ENCODE data around the gene ANTKMT. TPM values are rescaled to one million over a fixed set of nuclear protein-coding genes. Genes with fewer than 3 reads are reported as not detected.
A peak's percentile ranks its signal among the peaks of the same experiment; 100 is the strongest.

Gene ANTKMT
- total RNA-seq, 2 experiments from 2014 or later = 8.1 TPM

GRCh38 chr16:734981-735881, 14.3 kb downstream of the ANTKMT start:
- ATAC-seq (ENCODE audit: poor library complexity) = no peak
- Histone ChIP-seq H3K27me3 (ENCODE audit: control insufficient read depth in 1 of 2, insufficient read depth in 2 of 2, low read length in 2 of 2) (no peaks in the 10 kb centered on the region), H3K27ac (ENCODE audit: low read depth in 1 of 2, low read length in 2 of 2) (no peak overlapping the region), H3K4me1 (ENCODE audit: insufficient read depth, low read length) (peaks cover 9% of the 10 kb centered on the region), H3K36me3 (ENCODE audit: insufficient read depth, low read length) (peaks cover 54% of the 10 kb centered on the region), H3K4me3 (ENCODE audit: low read length) (no peak overlapping the region), H3K9me3 (ENCODE audit: control insufficient read depth in 1 of 2, insufficient read depth in 1 of 2, low read length in 2 of 2) (no peaks in the 10 kb centered on the region)
- peak in 1 of 14 experiments; percentile 12 for DNase-seq
- H3K4me1 Mint-ChIP-seq (ENCODE audit: low read depth) = no peaks in the 10 kb centered on the region
- no peaks in the 10 kb centered on the region for H3K9me3 Mint-ChIP-seq
- H3K4me3 Mint-ChIP-seq = no peak overlapping the region
- intact Hi-C loops (cut with DNase I, micrococcal nuclease) = no loop called here
- TF ChIP-seq CTCF (IDR thresholded peaks at IDR 0.05) = no peak
- POLR2A ChIA-PET = no interaction called here
- CTCF ChIA-PET = no interaction called here
- H3K27me3 Mint-ChIP-seq = no peaks in the 10 kb centered on the region
- H3K27ac Mint-ChIP-seq = no peak overlapping the region
- peaks cover 33% of the 10 kb centered on the region for H3K36me3 Mint-ChIP-seq (ENCODE audit: low read depth)

GRCh38 chr16:735982-736453, 15.1 kb downstream of the ANTKMT start:
- H3K4me3 ChIP-seq (ENCODE audit: low read length) = no peak overlapping the region
- Mint-ChIP-seq H3K4me1 (ENCODE audit: low read depth) (no peaks in the 10 kb centered on the region), H3K9me3 (no peaks in the 10 kb centered on the region), H3K27me3 (no peaks in the 10 kb centered on the region), H3K4me3 (no peak overlapping the region), H3K36me3 (ENCODE audit: low read depth) (peaks cover 33% of the 10 kb centered on the region), H3K27ac (no peak overlapping the region)
- TF ChIP-seq CTCF (IDR thresholded peaks at IDR 0.05) = no peak
- H3K27me3 ChIP-seq (ENCODE audit: control insufficient read depth in 1 of 2, insufficient read depth in 2 of 2, low read length in 2 of 2) = no peaks in the 10 kb centered on the region
- peaks cover 54% of the 10 kb centered on the region for H3K36me3 ChIP-seq (ENCODE audit: insufficient read depth, low read length)
- no peaks in the 10 kb centered on the region for H3K9me3 ChIP-seq (ENCODE audit: control insufficient read depth in 1 of 2, insufficient read depth in 1 of 2, low read length in 2 of 2)
- H3K4me1 ChIP-seq (ENCODE audit: insufficient read depth, low read length) = peaks cover 15% of the 10 kb centered on the region
- DNase-seq = peak in 1 of 14 experiments; percentile 5
- no peak for ATAC-seq (ENCODE audit: poor library complexity)
- intact Hi-C loops (cut with DNase I, micrococcal nuclease) = no loop called here
- POLR2A ChIA-PET = interaction anchor here (1.0 kb wide), 1 partner anchor 14 kb away, joined by 3 read pairs; no protein-coding TSS in a partner anchor
- H3K27ac ChIP-seq (ENCODE audit: low read depth in 1 of 2, low read length in 2 of 2) = no peak overlapping the region
- CTCF ChIA-PET = no interaction called here

GRCh38 chr16:736936-737481, 16.1 kb downstream of the ANTKMT start:
- ATAC-seq (ENCODE audit: poor library complexity) (no peak), DNase-seq (peak in 1 of 14 experiments; percentile 17)
- Histone ChIP-seq H3K9me3 (ENCODE audit: control insufficient read depth in 1 of 2, insufficient read depth in 1 of 2, low read length in 2 of 2) (no peaks in the 10 kb centered on the region), H3K36me3 (ENCODE audit: insufficient read depth, low read length) (peaks cover 54% of the 10 kb centered on the region), H3K27ac (ENCODE audit: low read depth in 1 of 2, low read length in 2 of 2) (no peak overlapping the region), H3K27me3 (ENCODE audit: control insufficient read depth in 1 of 2, insufficient read depth in 2 of 2, low read length in 2 of 2) (no peaks in the 10 kb centered on the region), H3K4me1 (ENCODE audit: insufficient read depth, low read length) (peaks cover 20% of the 10 kb centered on the region), H3K4me3 (ENCODE audit: low read length) (no peak overlapping the region)
- CTCF ChIA-PET = no interaction called here
- H3K27ac Mint-ChIP-seq = no peak overlapping the region
- no peaks in the 10 kb centered on the region for H3K9me3 Mint-ChIP-seq
- peaks cover 33% of the 10 kb centered on the region for H3K36me3 Mint-ChIP-seq (ENCODE audit: low read depth)
- H3K27me3 Mint-ChIP-seq = no peaks in the 10 kb centered on the region
- TF ChIP-seq CTCF (IDR thresholded peaks at IDR 0.05) = no peak
- H3K4me1 Mint-ChIP-seq (ENCODE audit: low read depth) = no peaks in the 10 kb centered on the region
- POLR2A ChIA-PET = interaction anchor here (1.0 kb wide), 1 partner anchor 15 kb away, joined by 3 read pairs; no protein-coding TSS in a partner anchor
- peak overlapping the region; percentile 63 for H3K4me3 Mint-ChIP-seq
- intact Hi-C loops (cut with DNase I, micrococcal nuclease) = no loop called here
